GM18870 (cell line): ENCODE results near the gene DEFB125.
"Not testable (repeated sequence)": the region's sequence is repeated elsewhere in the genome, so short reads cannot be mapped to it uniquely, and the experiment has no call there.

ENCODE experiments used
- ATAC-seq: cut with Tn5 transposase; IDR thresholded peaks from one replicate; pipeline ENCODE4 v1.9.1; 2021; ENCODE audit warnings: moderate library complexity; ENCODE audit not compliant: unreplicated experiment

Gene DEFB125

GRCh38 chr20:87401-87800, at the start of gene DEFB125:
TSS of gene DEFB125 (plus strand) at chr20:87672. CDS start at chr20:87710, 38 bp downstream.
- no peak for ATAC-seq

GRCh38 chr20:60035-60918, 27.2 kb upstream of the DEFB125 start:
- no peak for ATAC-seq

- no peak for ATAC-seq
These were observed 26.2 kb upstream of the DEFB125 start for GRCh38 chr20:61230-61629.

- no peak for ATAC-seq
These were observed 25.7 kb upstream of the DEFB125 start for GRCh38 chr20:61757-62156.

- ATAC-seq, result no peak
These were observed 25.0 kb upstream of the DEFB125 start for GRCh38 chr20:62487-62886.

- ATAC-seq, result no peak
These were observed 23.4 kb upstream of the DEFB125 start for GRCh38 chr20:64026-64603.

- ATAC-seq, result no peak
These were observed 22.6 kb upstream of the DEFB125 start for GRCh38 chr20:64766-65322.

- ATAC-seq, result no peak
These were observed 10.2 kb upstream of the DEFB125 start for GRCh38 chr20:77231-77630.

GRCh38 chr20:78338-78737, 9.1 kb upstream of the DEFB125 start:
- ATAC-seq, result no peak

GRCh38 chr20:79565-79964, 7.9 kb upstream of the DEFB125 start:
- no peak for ATAC-seq

GRCh38 chr20:90651-91050, 3.2 kb downstream of the DEFB125 start:
- no peak for ATAC-seq

- ATAC-seq, result no peak
These were observed 6.2 kb downstream of the DEFB125 start for GRCh38 chr20:93641-94040.

- no peak for ATAC-seq
These were observed 7.7 kb downstream of the DEFB125 start for GRCh38 chr20:95215-95614.

- not testable (repeated sequence) for ATAC-seq
These were observed 10.2 kb downstream of the DEFB125 start for GRCh38 chr20:97691-98090.

- ATAC-seq, result no peak
These were observed 14.5 kb downstream of the DEFB125 start for GRCh38 chr20:101975-102374.

GRCh38 chr20:103456-103855, 16.0 kb downstream of the DEFB125 start:
- no peak for ATAC-seq

GRCh38 chr20:112396-112795, 24.9 kb downstream of the DEFB125 start:
- ATAC-seq, result no peak

- ATAC-seq, result no peak
These were observed 30.0 kb downstream of the DEFB125 start for GRCh38 chr20:117518-117917.

GRCh38 chr20:129786-130323, 42.4 kb downstream of the DEFB125 start:
- ATAC-seq, result not testable (repeated sequence)

GRCh38 chr20:137668-138490, 50.4 kb downstream of the DEFB125 start:
- no peak for ATAC-seq

GRCh38 chr20:142290-142689, 54.8 kb downstream of the DEFB125 start, which contains the start of gene DEFB126:
TSS of gene DEFB126 (plus strand) at chr20:142590. CDS start at chr20:142629, 39 bp downstream.
- ATAC-seq, result no peak
